ENCODE results near the gene MSI2. TPM values are rescaled to one million over a fixed set of nuclear protein-coding genes. Genes with fewer than 3 reads are reported as not detected.

Gene MSI2
- total and polyA plus RNA-seq, 2 experiments from 2014 or later = 15.7 to 76.4 TPM

DNA sequence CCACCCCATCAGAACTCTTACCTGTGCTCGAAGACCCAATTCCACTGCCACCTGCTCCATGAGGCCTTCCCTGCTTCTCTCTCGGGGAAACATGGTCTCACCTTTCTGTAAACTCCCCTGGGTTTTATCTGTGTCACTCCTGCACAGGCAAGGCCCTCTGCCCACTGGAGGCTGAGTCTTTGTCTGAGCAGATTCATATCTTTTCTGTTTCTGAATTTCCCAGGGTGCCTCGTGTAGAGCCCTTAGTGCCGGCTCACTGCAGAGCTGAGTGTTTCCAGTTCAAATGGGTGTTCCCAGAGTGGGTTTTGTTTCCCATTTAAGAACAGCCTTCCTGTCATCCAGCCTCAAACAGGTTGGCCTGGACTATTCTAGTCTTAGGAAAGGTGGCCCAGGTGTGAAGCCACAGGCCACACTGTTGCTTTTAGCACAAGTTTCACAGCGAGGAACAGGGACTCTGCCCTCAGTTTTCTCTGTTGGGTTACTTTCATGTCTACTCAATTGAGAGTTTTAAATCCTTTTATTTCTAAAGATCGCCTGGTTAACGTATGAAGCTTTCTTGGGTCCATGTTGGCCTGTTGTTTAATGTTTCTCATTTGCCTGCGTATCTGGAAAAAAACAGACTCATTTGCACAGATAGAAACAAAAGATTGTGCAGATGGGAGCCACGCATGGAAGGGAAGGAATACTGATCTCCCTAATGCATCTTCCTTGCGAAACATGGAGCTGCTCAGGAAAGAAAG, 228.7 kb downstream of the MSI2 start:
- Histone ChIP-seq H3K4me3 (no peak overlapping the region), H3K27ac (no peak overlapping the region)
- TF ChIP-seq CTCF (IDR thresholded peaks at IDR 0.05; ENCODE audit: low read depth, low read length) = no peak

DNA sequence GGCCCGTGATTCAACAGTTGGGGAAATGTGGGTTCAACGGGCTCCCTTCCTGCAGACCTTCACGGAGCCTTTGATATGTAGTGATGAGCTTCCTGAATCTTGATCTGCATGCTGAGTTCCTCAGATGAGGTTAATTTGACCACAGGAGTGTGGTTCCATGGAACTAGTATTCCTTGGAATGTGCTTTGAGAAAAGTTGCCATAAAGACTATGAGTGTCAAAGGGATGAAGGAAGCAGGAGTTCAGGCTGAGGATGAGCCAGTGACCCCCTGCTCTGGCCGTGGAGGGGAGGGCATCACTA, 229.2 kb downstream of the MSI2 start:
- peaks cover 21% of the 10 kb centered on the region for H3K4me1 ChIP-seq (ENCODE audit: low read depth)
- no peak for TF ChIP-seq CTCF (IDR thresholded peaks at IDR 0.05; ENCODE audit: low read depth, low read length)
- no peak overlapping the region for H3K4me3 ChIP-seq
- no peaks in the 10 kb centered on the region for H3K36me3 ChIP-seq
- no peaks in the 10 kb centered on the region for H3K27me3 ChIP-seq
- H3K9me3 ChIP-seq (ENCODE audit: low read depth) = no peaks in the 10 kb centered on the region
- no peak for DNase-seq (ENCODE audit: low read depth in 1 of 2, low spot score in 1 of 2)
- H3K27ac ChIP-seq = no peak overlapping the region

More for the DNA sequence above, 228.7 kb downstream of the MSI2 start:
- DNase-seq (ENCODE audit: low read depth in 1 of 2, low spot score in 1 of 2) = no peak
- Histone ChIP-seq H3K36me3 (no peaks in the 10 kb centered on the region), H3K9me3 (ENCODE audit: low read depth) (no peaks in the 10 kb centered on the region), H3K27me3 (no peaks in the 10 kb centered on the region), H3K4me1 (ENCODE audit: low read depth) (peaks cover 21% of the 10 kb centered on the region)

DNA sequence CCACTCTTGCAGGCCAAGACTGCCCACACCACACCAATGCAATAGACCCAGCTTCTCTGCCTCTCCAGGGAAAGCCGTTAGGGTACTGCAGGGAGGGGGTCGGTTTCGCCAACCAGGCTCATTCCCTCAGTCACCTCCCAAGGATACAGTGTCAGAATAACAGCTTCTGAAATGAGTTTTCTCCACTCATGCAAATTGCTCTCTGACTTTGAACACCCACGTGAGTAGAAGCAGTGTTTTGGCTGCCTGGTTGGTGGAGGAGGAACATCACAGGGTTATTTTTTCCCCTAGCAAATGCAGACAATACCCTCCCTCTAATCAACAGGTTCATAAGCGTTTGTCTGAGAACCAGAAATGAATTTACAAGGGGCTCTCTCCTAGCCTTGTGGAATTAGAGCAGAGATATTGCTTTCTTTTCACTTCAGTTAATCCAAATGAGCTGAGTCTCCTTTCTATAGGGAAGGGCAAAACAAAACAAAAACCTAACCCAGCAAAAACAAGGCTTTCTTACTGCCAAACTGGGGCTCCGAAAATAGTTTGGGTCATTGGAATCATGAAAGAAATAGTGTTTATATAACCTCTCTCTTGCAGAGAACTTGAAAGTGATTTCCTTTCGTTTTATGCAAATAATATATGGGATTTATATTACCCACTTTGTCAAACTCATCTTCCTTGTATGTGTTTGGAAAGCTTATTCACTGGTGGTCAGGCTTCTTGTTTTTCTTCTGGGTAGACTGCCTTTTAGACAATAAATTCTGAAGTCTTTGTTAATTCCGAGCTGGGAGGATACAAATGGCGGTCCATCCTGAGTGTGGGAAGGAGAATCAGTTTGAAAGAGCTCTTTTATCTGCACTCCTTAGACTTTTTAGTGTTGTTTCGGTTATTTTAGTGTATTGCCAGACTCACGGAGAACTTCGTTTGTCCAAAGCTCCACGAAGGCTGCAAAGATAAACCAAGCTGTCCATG, 229.9 kb downstream of the MSI2 start:
- no peak for DNase-seq (ENCODE audit: low read depth in 1 of 2, low spot score in 1 of 2)
- TF ChIP-seq CTCF (IDR thresholded peaks at IDR 0.05; ENCODE audit: low read depth, low read length) = no peak
- Histone ChIP-seq H3K9me3 (ENCODE audit: low read depth) (no peaks in the 10 kb centered on the region), H3K27me3 (no peaks in the 10 kb centered on the region), H3K36me3 (no peaks in the 10 kb centered on the region), H3K4me1 (ENCODE audit: low read depth) (peaks cover 20% of the 10 kb centered on the region), H3K27ac (no peak overlapping the region), H3K4me3 (no peak overlapping the region)

DNA sequence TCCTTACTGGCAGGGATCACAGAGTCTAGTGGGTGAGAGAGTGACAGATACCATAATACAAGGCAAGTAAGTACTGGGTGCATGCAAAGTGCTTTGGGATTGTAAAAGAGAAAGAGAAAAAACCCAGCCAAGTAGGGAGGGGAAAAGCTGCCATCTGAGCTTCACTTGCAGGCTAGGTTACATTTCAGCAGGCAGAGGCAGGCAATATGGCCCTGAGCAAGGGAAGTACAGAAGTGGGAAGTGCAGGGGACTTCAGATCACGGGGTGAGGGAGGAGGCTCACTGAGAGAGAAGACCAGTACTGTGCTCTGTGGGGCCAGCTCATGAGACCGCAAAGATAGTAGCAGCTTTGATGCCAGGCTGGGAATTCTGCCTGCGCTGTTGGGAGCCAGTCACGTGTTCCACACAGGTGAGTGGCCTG, 230.6 kb downstream of the MSI2 start:
- Histone ChIP-seq H3K9me3 (ENCODE audit: low read depth) (no peaks in the 10 kb centered on the region), H3K4me3 (no peak overlapping the region), H3K36me3 (no peaks in the 10 kb centered on the region), H3K27ac (no peak overlapping the region), H3K27me3 (no peaks in the 10 kb centered on the region), H3K4me1 (ENCODE audit: low read depth) (peaks cover 20% of the 10 kb centered on the region)
- DNase-seq (ENCODE audit: low read depth in 1 of 2, low spot score in 1 of 2) = no peak
- TF ChIP-seq CTCF (IDR thresholded peaks at IDR 0.05; ENCODE audit: low read depth, low read length) = no peak

- H3K9me3 ChIP-seq (ENCODE audit: low read depth) = no peaks in the 10 kb centered on the region
- no peak overlapping the region for H3K4me3 ChIP-seq
- no peaks in the 10 kb centered on the region for H3K27me3 ChIP-seq
- no peak for DNase-seq (ENCODE audit: low read depth in 1 of 2, low spot score in 1 of 2)
- no peaks in the 10 kb centered on the region for H3K36me3 ChIP-seq
- TF ChIP-seq CTCF (IDR thresholded peaks at IDR 0.05; ENCODE audit: low read depth, low read length) = no peak
- no peak overlapping the region for H3K27ac ChIP-seq
- peaks cover 20% of the 10 kb centered on the region for H3K4me1 ChIP-seq (ENCODE audit: low read depth)
Observed at GRCh38 chr17:57487573-57487972, 231.2 kb downstream of the MSI2 start.
